GM12892 (cell line): Measurements from ENCODE around the gene PHPT1.

Experiments used
- POLR2A ChIP-seq: IDR thresholded peaks from 2 replicates; pipeline ENCODE4 v1.6.1; 2011; ENCODE audit warnings: low read depth, low read length, control low read depth
- POLR2AphosphoS5 ChIP-seq: IDR thresholded peaks from 2 replicates; pipeline ENCODE4 v1.6.1; 2011; ENCODE audit warnings: low read depth, low read length, control low read depth

GRCh38 chr9:136804509-136805206 is 44.6 kb upstream of the PHPT1 start:
- no peak for TF ChIP-seq POLR2AphosphoS5
- TF ChIP-seq POLR2A: no peak
